ENCODE data around the gene MON1A.

Gene MON1A

GRCh38 chr3:49929291-49930167 is at the start of gene MON1A (continued):
- no peak for TF ChIP-seq INSM2 (tag by site-specific recombination; IDR thresholded peaks at IDR 0.05)
- TF ChIP-seq ZNF692 (tag by site-specific recombination; IDR thresholded peaks at IDR 0.05), result peak; percentile 88; the same call in 1 of the 2 replicates
- TF ChIP-seq SP2 (tag by site-specific recombination; IDR thresholded peaks at IDR 0.05), result peak; percentile 91
- peak; percentile 96 for TF ChIP-seq ZBTB17 (tag by site-specific recombination; IDR thresholded peaks at IDR 0.05)
- peak; percentile 80 for TF ChIP-seq ZXDB (tag by site-specific recombination; IDR thresholded peaks at IDR 0.05)
- TF ChIP-seq ZNF645 (tag by site-specific recombination; IDR thresholded peaks at IDR 0.05), result no peak
- TF ChIP-seq ZNF501 (tag by site-specific recombination; IDR thresholded peaks at IDR 0.05), result peak; percentile 73
- TF ChIP-seq ZNF175 (tag by site-specific recombination; IDR thresholded peaks at IDR 0.05), result no peak
- no peak for TF ChIP-seq REPIN1 (tag by site-specific recombination; IDR thresholded peaks at IDR 0.05; ENCODE audit: low read depth)
- no peak for TF ChIP-seq ZSCAN18 (tag by site-specific recombination; IDR thresholded peaks at IDR 0.05)
- TF ChIP-seq ZNF148 (tag by site-specific recombination; IDR thresholded peaks at IDR 0.05; ENCODE audit: borderline replicate concordance), result no peak
- TF ChIP-seq ZIC2 (tag by site-specific recombination; IDR thresholded peaks at IDR 0.05), result peak; percentile 48
- no peak; the same call in 1 of the 2 replicates for TF ChIP-seq KLF10 (tag by site-specific recombination; IDR thresholded peaks at IDR 0.05)
- TF ChIP-seq PRDM4 (tag by site-specific recombination; IDR thresholded peaks at IDR 0.05), result no peak
- TF ChIP-seq PATZ1 (tag by site-specific recombination; IDR thresholded peaks at IDR 0.05), result peak; percentile 59
- TF ChIP-seq ZNF140 (tag by site-specific recombination; IDR thresholded peaks at IDR 0.05), result no peak
- TF ChIP-seq BCL11B (tag by site-specific recombination; IDR thresholded peaks at IDR 0.05; ENCODE audit: low read depth), result peak; percentile 69
- peak; percentile 74 for TF ChIP-seq ZEB2 (tag by site-specific recombination; IDR thresholded peaks at IDR 0.05)
- TF ChIP-seq ZBTB44 (tag by site-specific recombination; IDR thresholded peaks at IDR 0.05), result 0 out of 2 replicates have a peak, but pooled peaks have one; percentile 5
- TF ChIP-seq ATF2 (tag by site-specific recombination; IDR thresholded peaks at IDR 0.05; ENCODE audit: low read depth), result no peak
- no peak for TF ChIP-seq KLF7 (tag by site-specific recombination; IDR thresholded peaks at IDR 0.05; ENCODE audit: borderline replicate concordance)
- TF ChIP-seq SETDB1 (IDR thresholded peaks at IDR 0.05; ENCODE audit: insufficient read length, low read length), result no peak
